OCI-LY7 (cell line): ENCODE measurements around the gene HYOU1.

Experiments used
- CTCF ChIP-seq: fragments of 200-600 bp; sonication (generic); conservative IDR thresholded peaks from 2 replicates; pipeline ENCODE4 v1.5.1; 2014; ENCODE audit warnings: mild to moderate bottlenecking, antibody characterized with exemption, low read length, moderate library complexity, mixed read lengths
- EZH2phosphoT487 ChIP-seq: fragments of 200-600 bp; sonication (generic); IDR thresholded peaks from 2 replicates; pipeline ENCODE4 v1.6.1; 2018; ENCODE audit warnings: low read depth, borderline replicate concordance, mild to moderate bottlenecking, mixed run types, antibody characterized with exemption, low read length, moderate library complexity, mixed read lengths

GRCh38 chr11:119087123-119087522 is 30.1 kb upstream of the HYOU1 start:
- TF ChIP-seq CTCF (no peak), EZH2phosphoT487 (no peak)
